Endothelial cell of umbilical vein (primary cell): ENCODE data around the gene SPEF2. TPM values are rescaled to one million over a fixed set of nuclear protein-coding genes. Genes with fewer than 3 reads are reported as not detected.

Experiments
- BruUV-seq: library from RNA; stranded (reverse); fragments of 400-500 nt; replicated peaks from 2 replicates; lab custom pipeline; 2021; lab: Mats Ljungman, UMichigan
- CTCF ChIA-PET: fragments of 300-600, 350-600 bp; sonication (Branson Sonifier 250); formaldehyde crosslinking; loops from one replicate; lab custom pipeline; 2021; ENCODE audit warnings: antibody characterized with exemption, inconsistent platforms; lab: Charles Lee
- POLR2A ChIA-PET: fragments of 300-600, 350-600 bp; sonication (Branson Sonifier 250); formaldehyde crosslinking; loops from one replicate; lab custom pipeline; 2021; ENCODE audit warnings: antibody characterized with exemption, inconsistent platforms; lab: Charles Lee
- DNase-seq: peaks from one replicate; pipeline ENCODE4 v3.0.0-alpha.2; 2011; ENCODE audit warnings: low read depth, low spot score
- FAIRE-seq: peaks from 2 replicates; lab custom pipeline; 2011; peaks lifted over from hg19 to GRCh38; lab: Jason Lieb, UNC
- H2AFZ ChIP-seq: 2 replicates; pipeline ENCODE4 v1.6.0; 2012; ENCODE audit warnings: low read depth, low read length, control low read depth, inconsistent platforms
- H3K27ac ChIP-seq: 2 replicates; pipeline ENCODE4 v1.5.1; 2011; ENCODE audit warnings: low read depth, mild to moderate bottlenecking, control low read depth, low read length, moderate library complexity; ENCODE audit not compliant: insufficient read depth
- H3K27me3 ChIP-seq, 2 experiments: 2 replicates each; pipeline versions ENCODE4 v1.6.0 to v1.6.1; 2011; ENCODE audit warnings: low read length in 2 of 2, mixed read lengths in 1 of 2; ENCODE audit not compliant: control insufficient read depth in 2 of 2, insufficient read depth in 2 of 2
- H3K36me3 ChIP-seq, 2 experiments: 2 replicates in 1 of 2; 3 replicates in 1 of 2; pipeline ENCODE4 v1.5.1; 2011; ENCODE audit warnings: low read length in 2 of 2, mild to moderate bottlenecking in 1 of 2, moderate library complexity in 1 of 2; ENCODE audit not compliant: control insufficient read depth in 2 of 2, insufficient read depth in 2 of 2; ENCODE audit errors: extremely low read depth in 1 of 2
- H3K4me1 ChIP-seq: 3 replicates; pipeline ENCODE4 v1.5.1; 2011; ENCODE audit warnings: mild to moderate bottlenecking, low read length; ENCODE audit not compliant: control insufficient read depth, insufficient read depth; ENCODE audit errors: extremely low read depth
- H3K4me2 ChIP-seq: 2 replicates; pipeline ENCODE4 v1.6.1; 2011; ENCODE audit warnings: low read length, control low read depth, mixed read lengths; ENCODE audit not compliant: insufficient read depth
- H3K4me3 ChIP-seq, 3 experiments: fragments of 200-600 bp in 1 of 3; sonication (generic), shearing (Covaris generic) in 1 of 3; replicated peaks in 1 of 3; 2 replicates each; pipeline ENCODE4 v1.5.1; 2011 to 2016; ENCODE audit warnings: control low read depth in 3 of 3, low read length in 3 of 3, mild to moderate bottlenecking in 2 of 3, inconsistent platforms in 1 of 3, low read depth in 1 of 3, moderate library complexity in 1 of 3; ENCODE audit not compliant: insufficient read depth in 1 of 3
- H3K79me2 ChIP-seq: 2 replicates; pipeline ENCODE4 v1.6.0; 2012; ENCODE audit warnings: low read length, inconsistent platforms; ENCODE audit not compliant: control insufficient read depth, insufficient read depth
- H3K9ac ChIP-seq: replicated peaks from 2 replicates; pipeline ENCODE3; 2011; ENCODE audit warnings: low read length, control low read depth; ENCODE audit not compliant: insufficient read depth; ENCODE audit errors: extremely low read depth
- H3K9me1 ChIP-seq: replicated peaks from 3 replicates; pipeline ENCODE4 v1.6.0; 2011; ENCODE audit warnings: mild to moderate bottlenecking, low read length; ENCODE audit not compliant: control insufficient read depth, insufficient read depth; ENCODE audit errors: extremely low read depth
- H3K9me3 ChIP-seq: replicated peaks from 2 replicates; pipeline ENCODE4 v1.5.1; 2012; ENCODE audit warnings: low read length, inconsistent platforms; ENCODE audit not compliant: control insufficient read depth, insufficient read depth
- H4K20me1 ChIP-seq: replicated peaks from 2 replicates; pipeline ENCODE3; 2011; ENCODE audit warnings: mild to moderate bottlenecking, low read length; ENCODE audit not compliant: control insufficient read depth, insufficient read depth; ENCODE audit errors: extremely low read depth
- CTCF ChIP-seq, 2 donors: IDR thresholded peaks; 1 replicate in 1 of 2; 2 replicates in 1 of 2; pipeline ENCODE4 v1.5.1; 2011; ENCODE audit warnings: low read length in 2 of 2, mild to moderate bottlenecking in 2 of 2, moderate library complexity in 2 of 2, control low read depth in 1 of 2, inconsistent platforms in 1 of 2, low read depth in 1 of 2; ENCODE audit not compliant: insufficient read depth in 1 of 2; ENCODE audit errors: extremely low read depth in 1 of 2
- EZH2 ChIP-seq: IDR thresholded peaks from 2 replicates; pipeline ENCODE4 v1.6.1; 2012; ENCODE audit warnings: borderline replicate concordance, low read depth, mild to moderate bottlenecking, moderate library complexity, low read length, inconsistent platforms; ENCODE audit not compliant: severe bottlenecking
- FOS ChIP-seq: IDR thresholded peaks from 2 replicates; pipeline ENCODE4 v1.6.1; 2011; ENCODE audit warnings: mild to moderate bottlenecking, low read length, moderate library complexity, borderline replicate concordance; ENCODE audit not compliant: insufficient read depth
- GATA2 ChIP-seq: IDR thresholded peaks from 2 replicates; pipeline ENCODE4 v1.7.0; 2011; ENCODE audit warnings: low read depth, mild to moderate bottlenecking, moderate library complexity, mixed read lengths, low read length; ENCODE audit not compliant: insufficient read length, insufficient read depth
- JUN ChIP-seq: IDR thresholded peaks from 2 replicates; pipeline ENCODE4 v1.6.1; 2011; ENCODE audit warnings: borderline replicate concordance, low read depth; ENCODE audit not compliant: insufficient read length, insufficient read depth
- MYC ChIP-seq: IDR thresholded peaks from one replicate; pipeline ENCODE4 v1.6.1; 2011; ENCODE audit warnings: mild to moderate bottlenecking, low read depth, low read length
- POLR2A ChIP-seq: IDR thresholded peaks from 2 replicates; pipeline ENCODE4 v1.6.1; 2012; ENCODE audit warnings: low read depth, mild to moderate bottlenecking, control low read depth, low read length
- POLR2AphosphoS5 ChIP-seq: IDR thresholded peaks from 2 replicates; pipeline ENCODE4 v1.6.1; 2012; ENCODE audit warnings: low read depth, mild to moderate bottlenecking, control low read depth, low read length, moderate library complexity; ENCODE audit not compliant: insufficient read depth
- dilution Hi-C: fragments of 300-500 bp; cut with MboI; formaldehyde crosslinking; loops from one replicate; pipeline ENCODE4 v1.15.0; 2019; ENCODE audit warnings: low sequenced_read_pairs; ENCODE audit not compliant: extremely low pct_ligation_motif_present
- intact Hi-C: fragments of 100-400 bp; cut with micrococcal nuclease; formaldehyde crosslinking; loops from one replicate; pipeline ENCODE4 v1.10.0; 2022
- polyA plus RNA-seq, 4 experiments: library from polyadenylated mRNA; depleted of rRNA in 3 of 4; stranded (reverse) in 3 of 4; unstranded in 1 of 4; fragments of >200 nt; gene quantifications; 2 replicates each; pipeline versions ENCODE4 v1.2.1 to v1.2.3, GENCODE V29; 2011 to 2012; ENCODE audit warnings: missing spikeins in 1 of 4
- total RNA-seq: library from RNA; stranded (reverse); gene quantifications from 2 replicates; pipeline ENCODE4 v1.2.3, GENCODE V29; 2021

Gene SPEF2
- total and polyA plus RNA-seq, 2 donors (not counting 3 experiments of a cell fraction or from before 2014, with no cell fraction given): 0.28 to 0.73 TPM

- DNase-seq: no peak
- intact Hi-C loops (loop anchor here (1.0 to 5.0 kb wide), 4 partner anchors 39 to 160 kb away; partner anchors contain the start of gene SPEF2), dilution Hi-C loops (no loop called here)
- Histone ChIP-seq H3K9ac (no peak overlapping the region), H3K27ac (no peak overlapping the region), H3K4me2 (no peak overlapping the region), H3K9me3 (no peaks in the 10 kb centered on the region), H2AFZ (peak overlapping the region; percentile 52), H3K36me3 (no peaks in the 10 kb centered on the region), H3K27me3 (peaks cover 0 to 1% of the 10 kb centered on the region in 2 experiments), H3K4me1 (peaks cover 4% of the 10 kb centered on the region), H4K20me1 (no peaks in the 10 kb centered on the region), H3K79me2 (no peaks in the 10 kb centered on the region), H3K9me1 (no peaks in the 10 kb centered on the region), H3K4me3 (no peak overlapping the region)
- CTCF ChIA-PET: interaction anchor here (0.8 to 7.3 kb wide), 19 partner anchors 8 to 153 kb away, joined by 3 to 224 read pairs (median 6); partner anchors contain the start of gene IL7R
- no peak for TF ChIP-seq CTCF (IDR thresholded peaks at IDR 0.05; ENCODE audit: extremely low read depth in 1 of 2, insufficient read depth in 1 of 2, low read depth in 1 of 2, low read length in 2 of 2)
- TF ChIP-seq POLR2A: no peak
- no peak for TF ChIP-seq FOS
- POLR2A ChIA-PET: no interaction called here
- BruUV-seq: no TSS peak
- FAIRE-seq: no peak
These were observed 159.1 kb downstream of the SPEF2 start for GRCh38 chr5:35776757-35777156.

- ChIA-PET CTCF (interaction anchor here (0.8 to 7.3 kb wide), 19 partner anchors 9 to 153 kb away, joined by 3 to 224 read pairs (median 6); partner anchors contain the start of gene IL7R), POLR2A (no interaction called here)
- Histone ChIP-seq H3K79me2 (no peaks in the 10 kb centered on the region), H3K9me1 (no peaks in the 10 kb centered on the region), H3K36me3 (no peaks in the 10 kb centered on the region), H4K20me1 (no peaks in the 10 kb centered on the region), H3K27me3 (no peaks in the 10 kb centered on the region), H3K9me3 (no peaks in the 10 kb centered on the region), H3K4me3 (no peak overlapping the region), H3K4me2 (no peak overlapping the region), H3K27ac (no peak overlapping the region), H3K9ac (no peak overlapping the region), H3K4me1 (peaks cover 8% of the 10 kb centered on the region), H2AFZ (no peak overlapping the region)
- dilution Hi-C loops (no loop called here), intact Hi-C loops (loop anchor here (1.0 to 5.0 kb wide), 4 partner anchors 38 to 161 kb away; partner anchors contain the start of gene SPEF2)
- DNase-seq (peak; percentile 70), FAIRE-seq (peak; percentile 54)
- no TSS peak for BruUV-seq
- TF ChIP-seq JUN (no peak), CTCF (IDR thresholded peaks at IDR 0.05; ENCODE audit: extremely low read depth in 1 of 2, insufficient read depth in 1 of 2, low read depth in 1 of 2, low read length in 2 of 2) (peak; percentile 43 to 53), GATA2 (no peak), EZH2 (no peak), POLR2A (no peak), FOS (no peak), POLR2AphosphoS5 (no peak), MYC (no peak)
These were observed 159.9 kb downstream of the SPEF2 start for GRCh38 chr5:35777358-35778087.
